ENCODE measurements around the gene GLYR1. TPM values are rescaled to one million over a fixed set of nuclear protein-coding genes. Genes with fewer than 3 reads are reported as not detected.

Gene GLYR1
- total and polyA plus RNA-seq, 7 experiments from 2014 or later: 32.0 to 122 (median 107) TPM

- intact Hi-C loops (cut with micrococcal nuclease): no loop called here
- Histone ChIP-seq H3K4me3 (ENCODE audit: low read length) (no peak overlapping the region), H3K9me3 (ENCODE audit: control insufficient read depth in 2 of 3, low read length in 3 of 3) (no peaks in the 10 kb centered on the region), H3K4me1 (ENCODE audit: control insufficient read depth in 2 of 2, insufficient read depth in 2 of 2, low read length in 2 of 2) (no peaks in the 10 kb centered on the region), H3K27ac (ENCODE audit: low read depth, low read length) (no peak overlapping the region), H3K36me3 (ENCODE audit: control insufficient read depth in 2 of 3, insufficient read depth in 3 of 3, low read length in 3 of 3) (no peaks in the 10 kb centered on the region), H3K27me3 (ENCODE audit: control insufficient read depth in 2 of 2, insufficient read depth in 2 of 2, low read length in 2 of 2) (no peaks in the 10 kb centered on the region)
- no peak for DNase-seq
- Mint-ChIP-seq H3K27me3 (no peaks in the 10 kb centered on the region), H3K27ac (no peak overlapping the region), H3K4me3 (no peak overlapping the region), H3K4me1 (peaks cover 0 to 3% (median 0%) of the 10 kb centered on the region in 7 donors), H3K36me3 (no peaks in the 10 kb centered on the region), H3K9me3 (no peaks in the 10 kb centered on the region)
- CTCF ChIA-PET: no interaction called here
- POLR2A ChIA-PET: no interaction called here
- ATAC-seq: no peak
Observed at GRCh38 chr16:4775005-4775404, 72.1 kb downstream of the GLYR1 start.

GRCh38 chr16:4772351-4772750, 74.7 kb downstream of the GLYR1 start:
- Histone ChIP-seq H3K27me3 (ENCODE audit: control insufficient read depth in 2 of 2, insufficient read depth in 2 of 2, low read length in 2 of 2) (no peaks in the 10 kb centered on the region), H3K9me3 (ENCODE audit: control insufficient read depth in 2 of 3, low read length in 3 of 3) (no peaks in the 10 kb centered on the region), H3K4me3 (ENCODE audit: low read length) (no peak overlapping the region), H3K27ac (ENCODE audit: low read depth, low read length) (no peak overlapping the region), H3K36me3 (ENCODE audit: control insufficient read depth in 2 of 3, insufficient read depth in 3 of 3, low read length in 3 of 3) (no peaks in the 10 kb centered on the region), H3K4me1 (ENCODE audit: control insufficient read depth in 2 of 2, insufficient read depth in 2 of 2, low read length in 2 of 2) (peaks cover 7 to 8% of the 10 kb centered on the region in 2 donors)
- Mint-ChIP-seq H3K4me1 (peaks cover 8 to 23% (median 17%) of the 10 kb centered on the region in 7 donors), H3K9me3 (no peaks in the 10 kb centered on the region), H3K27me3 (no peaks in the 10 kb centered on the region), H3K36me3 (no peaks in the 10 kb centered on the region), H3K27ac (no peak overlapping the region), H3K4me3 (no peak overlapping the region)
- no peak for ATAC-seq
- CTCF ChIA-PET: no interaction called here
- no peak for DNase-seq
- POLR2A ChIA-PET: no interaction called here
- intact Hi-C loops (cut with micrococcal nuclease): no loop called here

GRCh38 chr16:4771646-4772045, 75.4 kb downstream of the GLYR1 start:
- Mint-ChIP-seq H3K9me3 (no peaks in the 10 kb centered on the region), H3K27ac (peak overlapping the region in 1 of 9 donors; percentile 47), H3K4me3 (no peak overlapping the region), H3K4me1 (peaks cover 8 to 27% (median 21%) of the 10 kb centered on the region in 7 donors), H3K36me3 (no peaks in the 10 kb centered on the region), H3K27me3 (no peaks in the 10 kb centered on the region)
- peaks cover 0 to 5% (median 0%) of the 10 kb centered on the region in 3 experiments for H3K36me3 ChIP-seq (ENCODE audit: control insufficient read depth in 2 of 3, insufficient read depth in 3 of 3, low read length in 3 of 3)
- POLR2A ChIA-PET: no interaction called here
- no peak for DNase-seq
- H3K9me3 ChIP-seq (ENCODE audit: control insufficient read depth in 2 of 3, low read length in 3 of 3): no peaks in the 10 kb centered on the region
- ATAC-seq: no peak
- H3K4me3 ChIP-seq (ENCODE audit: low read length): no peak overlapping the region
- peaks cover 7 to 8% of the 10 kb centered on the region in 2 donors for H3K4me1 ChIP-seq (ENCODE audit: control insufficient read depth in 2 of 2, insufficient read depth in 2 of 2, low read length in 2 of 2)
- no peaks in the 10 kb centered on the region for H3K27me3 ChIP-seq (ENCODE audit: control insufficient read depth in 2 of 2, insufficient read depth in 2 of 2, low read length in 2 of 2)
- intact Hi-C loops (cut with micrococcal nuclease): no loop called here
- no peak overlapping the region for H3K27ac ChIP-seq (ENCODE audit: low read depth, low read length)
- CTCF ChIA-PET: no interaction called here

GRCh38 chr16:4769306-4769638, 77.8 kb downstream of the GLYR1 start:
- H3K4me3 ChIP-seq (ENCODE audit: low read length): no peak overlapping the region

GRCh38 chr16:4768549-4769305, 78.4 kb downstream of the GLYR1 start:
- DNase-seq: peak; percentile 55 to 88 (median 72)
- POLR2A ChIA-PET: interaction anchor here (0.7 to 4.0 kb wide), 14 partner anchors 12 to 353 kb away, joined by 3 to 41 read pairs (median 4); partner anchors contain the start of genes ANKS3, DNAAF8, EEF2KMT and GLYR1
- H3K36me3 ChIP-seq (ENCODE audit: control insufficient read depth in 2 of 3, insufficient read depth in 3 of 3, low read length in 3 of 3): peaks cover 0 to 19% (median 4%) of the 10 kb centered on the region in 3 experiments
- peak overlapping the region; percentile 77 for H3K27ac ChIP-seq (ENCODE audit: low read depth, low read length)
- Mint-ChIP-seq H3K4me1 (peaks cover 23 to 44% (median 30%) of the 10 kb centered on the region in 7 donors), H3K27ac (peak overlapping the region; percentile 35 to 96 (median 91)), H3K36me3 (peaks cover 0 to 3% (median 0%) of the 10 kb centered on the region in 5 donors), H3K9me3 (no peaks in the 10 kb centered on the region), H3K4me3 (peak overlapping the region; percentile 88 to 94 (median 92)), H3K27me3 (no peaks in the 10 kb centered on the region)
- no peaks in the 10 kb centered on the region for H3K27me3 ChIP-seq (ENCODE audit: control insufficient read depth in 2 of 2, insufficient read depth in 2 of 2, low read length in 2 of 2)
- peak overlapping the region; percentile 82 for H3K4me3 ChIP-seq (ENCODE audit: low read length)
- no peaks in the 10 kb centered on the region for H3K9me3 ChIP-seq (ENCODE audit: control insufficient read depth in 2 of 3, low read length in 3 of 3)
- peak; percentile 63 for ATAC-seq
- intact Hi-C loops (cut with micrococcal nuclease): loop anchor here (1.0 to 10.0 kb wide), 6 partner anchors 34 to 354 kb away; partner anchors contain the start of genes ANKS3 (in 1 of the 2), CORO7 (in 1 of the 2), DNAAF8 (in 1 of the 2) and EEF2KMT (in 1 of the 2)
- H3K4me1 ChIP-seq (ENCODE audit: control insufficient read depth in 2 of 2, insufficient read depth in 2 of 2, low read length in 2 of 2): peaks cover 17 to 19% of the 10 kb centered on the region in 2 donors
- CTCF ChIA-PET: interaction anchor here (0.6 to 1.2 kb wide), 3 partner anchors 33 to 885 kb away, joined by 3 read pairs; partner anchors contain the start of gene DNAAF8

More at GRCh38 chr16:4769306-4769638, 77.8 kb downstream of the GLYR1 start:
- ATAC-seq: no peak
- H3K4me1 Mint-ChIP-seq: peaks cover 19 to 42% (median 29%) of the 10 kb centered on the region in 7 donors
- H3K36me3 ChIP-seq (ENCODE audit: control insufficient read depth in 2 of 3, insufficient read depth in 3 of 3, low read length in 3 of 3): peaks cover 0 to 15% (median 0%) of the 10 kb centered on the region in 3 experiments
- peak overlapping the region; percentile 77 for H3K27ac ChIP-seq (ENCODE audit: low read depth, low read length)
- no peaks in the 10 kb centered on the region for H3K27me3 ChIP-seq (ENCODE audit: control insufficient read depth in 2 of 2, insufficient read depth in 2 of 2, low read length in 2 of 2)
- no peaks in the 10 kb centered on the region for H3K27me3 Mint-ChIP-seq
- H3K9me3 Mint-ChIP-seq: no peaks in the 10 kb centered on the region
- intact Hi-C loops (cut with micrococcal nuclease): loop anchor here in 1 of 2 donors (10.0 kb wide), 1 partner anchor 354 kb away; the partner anchor contains the start of gene CORO7
- H3K27ac Mint-ChIP-seq: peak overlapping the region in 8 of 9 donors; percentile 35 to 96 (median 88)
- no peak for DNase-seq
- H3K4me1 ChIP-seq (ENCODE audit: control insufficient read depth in 2 of 2, insufficient read depth in 2 of 2, low read length in 2 of 2): peaks cover 17 to 19% of the 10 kb centered on the region in 2 donors
- CTCF ChIA-PET: interaction anchor here (1.2 kb wide), 1 partner anchor 35 kb away, joined by 3 read pairs; the partner anchor contains the start of gene DNAAF8
- H3K36me3 Mint-ChIP-seq: no peaks in the 10 kb centered on the region
- H3K9me3 ChIP-seq (ENCODE audit: control insufficient read depth in 2 of 3, low read length in 3 of 3): no peaks in the 10 kb centered on the region
- POLR2A ChIA-PET: interaction anchor here (0.7 to 4.0 kb wide), 9 partner anchors 18 to 154 kb away, joined by 3 to 41 read pairs (median 6); partner anchors contain the start of genes ANKS3, DNAAF8, GLYR1 and ROGDI
- peak overlapping the region in 9 of 10 donors; percentile 64 to 93 (median 92) for H3K4me3 Mint-ChIP-seq

GRCh38 chr16:4767872-4768548, 79.1 kb downstream of the GLYR1 start:
- H3K4me3 Mint-ChIP-seq: peak overlapping the region; percentile 88 to 94 (median 92)
- ChIA-PET POLR2A (interaction anchor here (0.6 to 4.0 kb wide), 12 partner anchors 12 to 694 kb away, joined by 3 to 41 read pairs (median 4); partner anchors contain the start of genes ANKS3, DNAAF8, EEF2KMT and GLYR1), CTCF (interaction anchor here (0.6 to 1.8 kb wide), 3 partner anchors 33 to 884 kb away, joined by 3 to 8 read pairs (median 3); partner anchors contain the start of genes ANKS3 and DNAAF8)
- peaks cover 24 to 49% (median 34%) of the 10 kb centered on the region in 7 donors for H3K4me1 Mint-ChIP-seq
- H3K36me3 ChIP-seq (ENCODE audit: control insufficient read depth in 2 of 3, insufficient read depth in 3 of 3, low read length in 3 of 3): peaks cover 0 to 26% (median 8%) of the 10 kb centered on the region in 3 experiments
- H3K27ac ChIP-seq (ENCODE audit: low read depth, low read length): peak overlapping the region; percentile 77
- peak overlapping the region; percentile 82 for H3K4me3 ChIP-seq (ENCODE audit: low read length)
- no peaks in the 10 kb centered on the region for H3K27me3 ChIP-seq (ENCODE audit: control insufficient read depth in 2 of 2, insufficient read depth in 2 of 2, low read length in 2 of 2)
- H3K27ac Mint-ChIP-seq: peak overlapping the region; percentile 35 to 96 (median 91)
- ATAC-seq: no peak
- peaks cover 17 to 19% of the 10 kb centered on the region in 2 donors for H3K4me1 ChIP-seq (ENCODE audit: control insufficient read depth in 2 of 2, insufficient read depth in 2 of 2, low read length in 2 of 2)
- no peaks in the 10 kb centered on the region for H3K27me3 Mint-ChIP-seq
- peaks cover 0 to 4% (median 0%) of the 10 kb centered on the region in 5 donors for H3K36me3 Mint-ChIP-seq
- intact Hi-C loops (cut with micrococcal nuclease): loop anchor here (1.0 to 10.0 kb wide), 11 partner anchors 34 to 353 kb away; partner anchors contain the start of genes ANKS3 (in 2 of the 2), DNAAF8 (in 2 of the 2), GLYR1 (in 2 of the 2) and MGRN1 (in 2 of the 2)
- H3K9me3 ChIP-seq (ENCODE audit: control insufficient read depth in 2 of 3, low read length in 3 of 3): no peaks in the 10 kb centered on the region
- DNase-seq: peak in 1 of 9 donors; percentile 16
- H3K9me3 Mint-ChIP-seq: no peaks in the 10 kb centered on the region

Measured in naive thymus-derived CD4-positive, alpha-beta T cell (primary cell).